GM13976 (cell line): ENCODE data around the gene AOC1.

Experiments used
- DNase-seq: peaks from one replicate; pipeline ENCODE4 v3.0.0; 2012; ENCODE audit warnings: low spot score
- CTCF ChIP-seq: IDR thresholded peaks from 2 replicates; pipeline ENCODE4 v1.5.1; 2012; ENCODE audit warnings: borderline replicate concordance, mild to moderate bottlenecking; ENCODE audit not compliant: insufficient read depth; ENCODE audit errors: extremely low read depth, missing control alignments, control extremely low read depth
- in situ Hi-C: fragments of 300-500 bp; cut with MboI; formaldehyde crosslinking; loops from one replicate; pipeline ENCODE4 v1.12.0; 2022; ENCODE audit warnings: low sequenced_read_pairs, mixed read lengths, inconsistent platforms; ENCODE audit not compliant: unreplicated experiment

The AOC1 gene

DNA sequence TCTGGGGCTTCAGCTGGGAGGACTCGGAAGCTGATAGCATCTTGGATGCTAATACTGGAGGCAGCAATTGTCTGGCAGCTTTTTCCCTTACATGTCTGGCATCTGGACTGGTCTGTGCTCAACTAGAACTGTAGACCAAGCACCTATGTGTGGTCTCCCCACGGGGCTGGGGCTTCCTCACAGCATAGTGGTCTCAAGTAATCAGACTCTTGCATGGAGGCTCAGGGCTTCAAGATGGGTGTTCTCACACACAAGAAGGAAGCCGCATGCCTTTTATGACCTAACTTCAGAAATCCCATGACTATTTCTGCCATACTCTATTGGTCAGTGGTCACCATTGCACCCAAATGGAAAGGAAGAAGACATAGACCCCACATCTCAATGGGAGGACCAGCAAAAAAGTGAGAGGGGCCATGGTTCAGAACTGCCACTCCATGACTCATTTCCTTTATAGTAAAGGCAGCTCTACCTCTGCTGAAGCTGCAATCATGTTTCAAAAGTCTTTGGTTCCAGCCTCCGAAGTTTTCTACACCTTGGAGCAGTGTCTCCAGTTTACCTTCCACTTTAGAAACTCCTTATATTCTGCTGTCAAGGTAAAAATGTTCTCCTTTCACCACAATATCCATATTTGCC is 14.7 kb downstream of the AOC1 start:
- DNase-seq = no peak
- TF ChIP-seq CTCF = no peak
- in situ Hi-C loops = no loop called here

GRCh38 chr7:150867605-150868004 is 15.3 kb downstream of the AOC1 start:
- TF ChIP-seq CTCF = no peak
- in situ Hi-C loops = no loop called here
- DNase-seq = no peak

- in situ Hi-C loops = no loop called here
- DNase-seq = no peak
- TF ChIP-seq CTCF = no peak
These were observed 17.1 kb downstream of the AOC1 start for GRCh38 chr7:150869467-150869866.

DNA sequence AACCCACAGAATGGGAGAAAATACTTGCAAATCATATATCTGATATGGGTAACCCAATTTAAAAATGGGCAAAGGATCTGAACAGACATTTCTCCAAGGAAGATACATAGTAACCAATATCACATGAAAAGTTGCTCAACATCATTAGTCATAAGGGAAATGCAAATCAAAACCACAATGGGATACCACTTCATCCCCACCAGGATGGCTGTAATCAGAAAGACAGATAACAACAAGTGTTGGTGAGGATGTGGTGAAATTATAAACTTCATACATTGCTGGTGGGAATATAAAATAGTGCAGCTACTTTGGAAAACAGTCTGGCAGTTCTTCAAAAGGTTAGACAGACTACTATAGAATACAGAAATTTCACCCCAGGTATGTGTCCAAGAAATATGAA is 19.3 kb downstream of the AOC1 start:
- no peak for TF ChIP-seq CTCF
- no peak for DNase-seq
- in situ Hi-C loops = no loop called here

DNA sequence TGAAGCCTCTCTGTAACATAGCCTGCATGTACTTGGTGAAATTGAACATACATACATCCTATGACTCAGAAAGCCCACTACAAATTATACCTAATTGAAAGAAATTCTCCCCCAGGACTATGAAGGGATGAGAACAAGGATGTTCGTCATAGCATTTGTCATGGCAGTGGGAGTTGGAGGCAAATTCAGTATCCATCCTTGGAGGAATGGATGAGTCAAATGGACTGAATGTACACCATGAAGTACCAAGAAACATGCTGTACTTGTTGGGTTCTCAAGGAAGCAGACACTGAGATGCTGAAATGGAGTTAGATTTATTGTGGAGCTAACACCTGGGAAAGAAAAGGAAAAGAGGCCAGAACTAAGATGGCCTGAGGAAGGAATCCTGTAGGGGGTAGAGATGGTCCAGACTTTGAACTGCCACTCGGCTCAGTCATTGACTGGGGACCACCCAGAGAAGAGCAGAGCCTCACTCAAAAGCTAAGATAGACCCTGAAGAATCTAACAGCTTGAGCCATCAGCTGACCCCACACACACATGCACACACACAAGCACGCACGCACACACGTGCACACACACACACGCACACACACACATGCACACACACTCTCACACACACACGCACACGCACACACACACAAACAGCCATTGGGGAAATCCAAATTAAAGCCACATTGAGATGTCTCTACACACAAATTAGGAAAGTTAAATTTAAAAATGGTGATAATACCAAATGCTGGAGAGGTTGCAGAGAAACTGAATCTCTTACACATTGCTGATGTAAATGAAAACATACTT is 22.3 kb downstream of the AOC1 start:
- in situ Hi-C loops = no loop called here
- DNase-seq = no peak
- no peak for TF ChIP-seq CTCF

GRCh38 chr7:150875791-150876190 is 23.5 kb downstream of the AOC1 start:
- no peak for TF ChIP-seq CTCF
- in situ Hi-C loops = no loop called here
- no peak for DNase-seq
